DMS79 (cell line): Measurements from ENCODE around the gene DBP.
A peak's percentile ranks its signal among the peaks of the same experiment; 100 is the strongest.
"Not testable (repeated sequence)": the region's sequence is repeated elsewhere in the genome, so short reads cannot be mapped to it uniquely, and the experiment has no call there.

Experiments used
- DNase-seq: peaks from one replicate; lab custom pipeline; 2025; lab: John Stamatoyannopoulos, UW

DBP gene

GRCh38 chr19:48636859-48637448 lies at the start of gene DBP:
TSS of gene DBP (minus strand) at chr19:48637379. CDS start at chr19:48636994, 385 bp downstream.
- no peak for DNase-seq

- DNase-seq: not testable (repeated sequence)
Observed at GRCh38 chr19:48686637-48687036, 49.5 kb upstream of the DBP start.

- no peak for DNase-seq
Observed at GRCh38 chr19:48686088-48686487, 48.9 kb upstream of the DBP start.

- no peak for DNase-seq
Observed at GRCh38 chr19:48685583-48685982, 48.4 kb upstream of the DBP start.

GRCh38 chr19:48683349-48683748 lies 46.2 kb upstream of the DBP start:
- DNase-seq: no peak

- no peak for DNase-seq
Observed at GRCh38 chr19:48681127-48681470, 43.9 kb upstream of the DBP start.

- no peak for DNase-seq
Observed at GRCh38 chr19:48680436-48681126, 43.4 kb upstream of the DBP start.

- not testable (repeated sequence) for DNase-seq
Observed at GRCh38 chr19:48680006-48680405, 42.8 kb upstream of the DBP start.

GRCh38 chr19:48678201-48678600 lies 41.0 kb upstream of the DBP start:
- DNase-seq: no peak

GRCh38 chr19:48676887-48677286 lies 39.7 kb upstream of the DBP start:
- no peak for DNase-seq

- DNase-seq: no peak
Observed at GRCh38 chr19:48676487-48676886, 39.3 kb upstream of the DBP start.

GRCh38 chr19:48674921-48675824 lies 38.0 kb upstream of the DBP start:
- DNase-seq: peak; percentile 58

GRCh38 chr19:48674216-48674809 lies 37.1 kb upstream of the DBP start:
- no peak for DNase-seq

- DNase-seq: no peak
Observed at GRCh38 chr19:48673436-48674100, 36.4 kb upstream of the DBP start.

GRCh38 chr19:48672994-48673393 lies 35.8 kb upstream of the DBP start, which contains the start of gene NTN5:
TSS of gene NTN5 (minus strand) at chr19:48673017. CDS start at chr19:48670986, 2,031 bp downstream.
- DNase-seq: no peak

- DNase-seq: no peak
Observed at GRCh38 chr19:48671446-48671995, 34.3 kb upstream of the DBP start.

GRCh38 chr19:48670699-48671445 lies 33.7 kb upstream of the DBP start:
- DNase-seq: no peak

GRCh38 chr19:48669903-48670668 lies 32.9 kb upstream of the DBP start:
- no peak for DNase-seq

- no peak for DNase-seq
Observed at GRCh38 chr19:48668761-48669160, 31.6 kb upstream of the DBP start.

- no peak for DNase-seq
Observed at GRCh38 chr19:48668332-48668731, 31.2 kb upstream of the DBP start.
